GM19025 (cell line): ENCODE measurements around the gene EPHA2.
"Not testable (repeated sequence)": the region's sequence is repeated elsewhere in the genome, so short reads cannot be mapped to it uniquely, and the experiment has no call there.

ENCODE experiments used
- ATAC-seq: cut with Tn5 transposase; IDR thresholded peaks from one replicate; pipeline ENCODE4 v1.9.1; 2021; ENCODE audit warnings: mild to moderate bottlenecking, low read depth, moderate library complexity; ENCODE audit not compliant: unreplicated experiment

EPHA2 gene

GRCh38 chr1:16107039-16107438 lies 48.8 kb downstream of the EPHA2 start:
- not testable (repeated sequence) for ATAC-seq

DNA sequence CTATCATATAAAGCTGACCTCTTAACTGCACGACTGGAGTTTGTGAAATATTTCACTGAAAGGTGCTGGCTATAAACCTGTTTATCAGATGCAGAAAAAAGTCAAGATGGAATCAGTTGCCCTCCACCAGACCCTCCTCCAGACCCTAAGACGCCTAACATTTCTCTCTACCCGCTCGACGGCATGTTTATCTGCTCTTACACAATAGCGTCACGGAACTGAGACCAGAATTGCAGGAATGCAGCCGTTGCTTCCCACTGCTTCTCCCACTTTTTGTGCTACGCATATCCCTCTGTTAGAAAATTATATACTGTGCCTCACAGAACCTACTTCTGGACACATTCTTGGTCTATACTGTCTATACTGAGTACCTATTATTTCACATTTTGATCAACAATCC lies 54.2 kb downstream of the EPHA2 start:
- no peak for ATAC-seq

DNA sequence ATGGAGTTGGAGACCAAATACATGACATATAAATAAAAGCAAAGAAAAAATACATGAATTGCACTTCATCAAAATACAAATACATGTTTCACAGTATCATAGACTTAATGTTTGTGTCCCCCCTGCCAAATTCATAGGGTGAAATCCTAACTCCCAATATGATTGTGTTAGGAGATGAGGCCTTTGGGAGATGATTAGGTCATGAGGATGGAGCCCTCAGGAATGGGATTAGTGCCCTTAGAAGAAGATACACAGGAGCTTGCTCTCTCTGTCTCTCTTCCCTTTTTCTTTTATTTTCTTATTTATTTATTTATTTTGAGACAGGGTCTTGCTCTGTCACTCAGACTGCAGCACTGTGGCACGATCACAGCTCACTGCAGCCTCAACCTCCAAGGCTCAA lies 56.5 kb downstream of the EPHA2 start:
- no peak for ATAC-seq

GRCh38 chr1:16095447-16095846 lies 60.4 kb downstream of the EPHA2 start:
- no peak for ATAC-seq

GRCh38 chr1:16094453-16095158 lies 61.3 kb downstream of the EPHA2 start:
- ATAC-seq = no peak

GRCh38 chr1:16093611-16094010 lies 62.3 kb downstream of the EPHA2 start:
- ATAC-seq = no peak

DNA sequence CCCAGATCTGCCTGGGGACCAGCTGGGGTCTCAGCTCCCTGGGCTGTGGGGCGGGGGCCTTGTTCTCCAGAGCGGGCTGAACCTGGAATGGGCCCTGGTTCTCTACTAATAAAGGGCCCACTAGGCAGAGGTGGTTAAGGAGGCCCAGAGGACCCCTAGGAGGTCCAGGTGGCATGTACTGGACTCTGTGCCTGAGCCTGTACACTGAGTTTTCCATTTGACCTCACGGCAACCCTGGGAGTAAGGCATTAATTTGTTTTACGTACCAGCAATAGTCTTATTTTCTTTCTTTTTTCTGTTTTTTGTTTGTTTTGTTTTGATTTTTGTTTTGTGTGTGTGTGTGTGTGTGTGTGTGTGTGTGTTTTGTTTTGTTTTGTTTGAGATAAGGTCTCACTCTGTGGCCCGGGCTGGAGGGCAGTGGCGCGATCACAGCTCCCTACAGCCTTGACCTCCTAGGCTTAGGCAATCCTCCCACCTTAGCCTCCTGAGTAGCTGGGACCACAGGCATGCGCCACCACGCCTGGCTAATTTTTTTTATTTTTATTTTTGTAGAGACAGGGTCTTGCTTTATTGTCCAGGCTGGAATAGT lies 62.9 kb downstream of the EPHA2 start:
- no peak for ATAC-seq

DNA sequence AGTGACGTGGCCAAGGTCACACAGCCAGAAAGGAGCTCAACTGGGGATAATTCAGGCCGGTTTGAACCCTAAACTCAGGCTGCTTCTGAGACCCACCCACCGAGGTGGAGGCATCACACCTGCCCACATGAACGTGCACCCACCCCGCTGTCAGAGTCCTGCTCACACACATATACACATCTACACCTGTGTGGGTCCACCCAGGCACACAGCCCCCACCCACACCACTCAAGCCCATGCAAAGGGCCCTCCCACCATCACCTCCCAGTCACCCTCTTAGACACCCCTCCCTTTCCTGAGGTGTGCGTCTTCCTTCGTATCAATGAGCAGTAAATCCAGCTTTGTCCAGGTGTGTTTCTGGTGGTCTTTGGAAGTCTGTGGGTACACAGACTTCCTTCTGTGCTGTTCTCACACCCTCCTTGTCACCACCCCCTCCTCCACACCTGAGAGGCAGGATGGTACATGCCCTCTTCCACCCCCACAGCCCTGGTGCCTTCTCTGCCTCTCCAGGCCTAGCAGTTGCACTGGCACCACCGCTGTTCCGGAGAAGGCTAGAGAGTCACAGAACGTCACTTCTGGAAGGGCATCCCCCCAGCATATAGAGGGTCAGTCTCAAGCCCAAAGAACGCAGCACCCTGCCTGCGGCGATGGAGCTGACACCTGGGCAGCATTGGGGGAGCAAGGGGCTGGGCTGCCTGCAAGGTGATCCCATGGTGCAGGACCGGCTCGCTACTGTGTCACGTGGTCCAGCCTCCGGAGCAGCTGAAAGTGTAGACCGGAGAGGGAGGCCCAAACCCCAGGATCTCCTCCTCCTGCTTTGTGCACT lies 63.6 kb downstream of the EPHA2 start:
- no peak for ATAC-seq

DNA sequence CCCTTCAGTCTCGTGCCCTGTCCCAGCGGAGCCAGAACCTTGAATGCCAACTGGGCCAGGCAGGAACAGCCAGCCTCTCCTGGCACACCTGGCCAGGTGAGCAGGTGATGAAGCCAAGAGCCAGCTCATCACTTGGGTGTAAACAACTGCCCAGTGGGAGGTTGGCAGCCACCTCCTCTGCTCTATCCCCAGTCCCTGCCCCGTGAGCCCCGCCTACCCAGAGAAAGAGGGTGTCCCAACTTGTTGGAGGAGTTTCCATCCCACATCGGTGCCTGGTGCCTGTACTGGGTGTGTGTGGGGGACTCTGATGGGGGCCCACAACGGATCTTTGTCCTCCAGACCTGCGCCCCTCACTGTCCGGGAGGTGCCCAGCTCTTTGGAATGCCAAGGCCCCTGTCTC lies 64.6 kb downstream of the EPHA2 start:
- ATAC-seq = no peak

- no peak for ATAC-seq
Observed at GRCh38 chr1:16090076-16090826, 65.6 kb downstream of the EPHA2 start.

DNA sequence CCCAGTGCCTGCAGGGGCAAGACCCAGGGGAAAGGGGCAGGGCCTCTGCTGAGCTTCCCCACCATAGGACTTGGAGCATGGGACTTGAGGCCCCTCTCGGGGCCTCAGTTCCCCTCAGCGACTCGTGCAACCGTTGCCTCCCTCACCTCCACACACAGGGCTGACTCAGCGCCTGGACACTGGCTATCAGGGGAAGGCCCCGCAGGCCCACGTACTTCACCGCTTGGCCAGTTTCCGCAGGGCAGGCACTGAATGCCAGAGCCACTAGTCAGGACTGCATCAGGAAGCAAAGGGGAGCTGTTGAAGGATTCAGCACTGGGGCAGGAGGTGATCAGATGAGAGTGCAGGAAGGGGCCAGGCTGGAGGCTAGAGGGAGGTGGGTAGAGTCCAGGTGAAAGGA lies 66.9 kb downstream of the EPHA2 start:
- ATAC-seq = no peak

- no peak for ATAC-seq
Observed at GRCh38 chr1:16088351-16088911, 67.4 kb downstream of the EPHA2 start.

- no peak for ATAC-seq
Observed at GRCh38 chr1:16087733-16088132, 68.1 kb downstream of the EPHA2 start.

DNA sequence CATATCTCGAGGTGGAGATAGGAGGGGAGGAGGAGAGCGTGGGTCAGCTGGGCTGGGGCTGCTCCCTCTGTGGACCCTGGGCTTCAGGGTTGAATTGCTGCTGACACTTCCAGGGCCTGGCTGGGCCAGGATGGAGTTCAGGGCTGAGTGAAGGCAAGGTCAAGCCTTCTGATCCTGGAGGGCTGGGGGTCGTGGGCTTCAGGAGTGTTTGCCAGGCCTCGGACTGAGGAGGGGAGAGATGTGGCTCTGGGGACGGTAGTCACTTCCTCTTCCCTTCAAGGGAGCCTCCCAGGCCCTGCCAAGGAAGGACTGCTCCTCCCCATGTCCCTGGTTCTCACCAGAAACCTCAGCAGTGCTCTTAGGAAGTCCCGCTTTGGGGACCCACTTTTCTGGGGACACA lies 70.3 kb downstream of the EPHA2 start:
- no peak for ATAC-seq

GRCh38 chr1:16083486-16083885 lies 72.4 kb downstream of the EPHA2 start:
- ATAC-seq = no peak

DNA sequence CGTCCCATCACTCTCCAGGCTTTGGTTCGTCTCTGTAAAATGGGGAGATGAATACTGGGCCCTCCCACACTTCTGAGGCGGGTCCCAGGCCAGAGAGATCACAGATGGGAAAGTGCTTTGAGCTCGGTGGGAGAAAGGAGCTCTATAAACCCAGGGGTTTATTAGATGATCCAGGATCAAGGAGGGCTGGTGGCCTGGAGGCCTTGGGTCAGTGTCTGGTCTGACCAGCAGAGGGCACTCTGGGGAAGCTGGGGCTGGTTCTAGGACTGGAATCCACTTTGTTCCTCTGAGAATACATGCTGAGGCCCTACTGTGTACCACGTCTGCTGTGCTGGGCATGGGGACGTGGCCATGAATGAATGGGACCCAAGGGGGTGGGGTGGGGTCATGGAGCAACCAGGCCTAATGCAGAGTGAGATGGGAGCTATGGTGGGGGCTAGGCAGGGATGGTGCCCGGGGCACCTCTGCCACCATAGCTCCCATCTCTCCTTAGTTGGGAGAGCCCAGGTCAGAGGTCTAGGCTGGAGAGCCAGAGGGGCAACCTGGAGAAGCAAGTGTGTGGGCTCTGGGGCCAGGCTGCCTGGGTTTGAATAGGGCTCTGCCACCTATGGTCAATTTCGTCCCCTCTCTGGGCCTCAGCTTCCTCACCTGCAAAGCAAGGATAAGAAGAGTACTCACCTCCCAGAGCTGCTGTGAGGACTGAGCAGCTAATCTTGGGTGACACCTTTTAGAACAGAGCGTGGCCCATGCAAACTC lies 73.4 kb downstream of the EPHA2 start:
- no peak for ATAC-seq

GRCh38 chr1:16081636-16082035 lies 74.2 kb downstream of the EPHA2 start:
- no peak for ATAC-seq

DNA sequence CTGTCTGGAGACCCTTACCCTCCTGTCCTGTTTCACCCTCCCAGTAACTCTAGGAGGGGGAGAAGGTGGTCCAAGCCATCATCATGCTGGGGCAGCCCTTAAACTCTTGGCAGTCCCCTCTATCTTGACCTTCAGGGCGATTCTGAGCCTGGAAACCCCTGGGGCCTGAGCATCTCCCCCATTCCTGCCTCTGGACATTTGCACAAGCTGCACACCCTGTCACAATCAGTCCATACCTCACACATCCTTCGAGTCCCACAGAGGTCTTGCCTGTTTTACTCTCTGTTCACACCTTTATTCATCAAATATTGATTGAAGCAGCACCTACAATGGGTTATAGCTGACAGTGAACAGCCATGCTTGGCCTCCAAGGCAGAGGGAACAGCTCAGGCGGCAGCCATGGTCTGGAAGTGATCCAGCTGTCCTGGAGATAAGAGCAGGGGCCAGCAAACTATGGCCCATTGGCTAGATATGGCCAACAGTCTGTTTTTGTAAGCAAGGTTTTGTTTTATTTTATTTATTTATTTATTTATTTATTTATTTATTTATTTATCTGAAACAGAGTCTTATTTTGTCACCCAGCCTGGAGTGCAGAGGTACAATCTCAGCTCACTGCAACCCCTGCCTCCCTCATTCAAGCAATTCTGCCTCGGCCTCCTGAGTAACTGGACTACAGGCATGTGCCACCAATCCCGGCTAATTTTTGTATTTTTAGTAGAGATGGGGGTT lies 75.3 kb downstream of the EPHA2 start:
- no peak for ATAC-seq

DNA sequence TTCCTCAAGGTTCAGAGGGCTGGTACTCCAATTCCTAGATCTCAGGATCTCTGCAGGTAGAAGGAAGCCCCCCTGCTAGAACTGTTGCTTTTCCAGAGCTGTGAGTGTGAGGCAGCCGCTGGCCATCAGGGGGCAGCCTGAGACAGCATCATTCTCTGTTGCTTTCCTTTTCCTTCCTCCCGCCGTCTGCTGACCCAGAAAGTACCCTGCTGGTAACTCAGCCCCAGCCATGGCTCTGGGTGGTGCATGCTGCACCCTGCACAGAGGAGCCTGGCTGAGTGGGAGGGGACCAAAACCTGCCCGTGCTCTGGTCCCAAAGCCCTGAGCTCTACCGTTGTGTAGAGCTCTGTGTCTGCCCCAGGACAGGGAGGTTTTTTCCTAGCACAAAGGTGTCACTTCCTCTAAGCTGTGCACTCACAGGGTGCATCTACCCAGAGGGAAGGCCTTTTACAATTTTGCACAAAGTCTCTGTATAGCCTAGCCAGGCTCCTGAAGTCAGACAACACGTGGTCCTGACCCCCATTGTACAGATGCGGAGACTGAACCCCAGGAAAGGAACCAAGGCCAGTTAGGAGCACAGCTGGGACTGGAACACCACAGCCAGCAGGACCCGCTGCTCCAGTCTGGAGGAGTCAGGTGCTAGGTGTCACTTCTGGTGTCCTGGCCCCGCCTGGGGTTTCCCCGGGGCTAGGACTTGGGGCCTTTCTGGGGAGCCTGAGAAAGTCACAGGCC lies 76.8 kb downstream of the EPHA2 start:
- ATAC-seq = no peak
